Measurements from ENCODE around the gene B4GALT3.

B4GALT3 gene

GRCh38 chr1:161216945-161217712, 39.8 kb upstream of the B4GALT3 start:
- peaks cover 29% of the 10 kb centered on the region for H3K4me1 Mint-ChIP-seq
- no peaks in the 10 kb centered on the region for H3K9me3 Mint-ChIP-seq
- peak overlapping the region; percentile 34 for H3K4me3 Mint-ChIP-seq
- H3K27ac Mint-ChIP-seq: peak overlapping the region; percentile 87
- ATAC-seq: peak; percentile 77
- no peak for DNase-seq (ENCODE audit: low spot score in 2 of 2)
- peaks cover 33% of the 10 kb centered on the region for H3K36me3 Mint-ChIP-seq

GRCh38 chr1:161215076-161215475, 37.8 kb upstream of the B4GALT3 start, which contains the start of gene FCER1G:
FCER1G (plus strand) TSS chr1:161215295; CDS start chr1:161215322, 27 bp downstream.
- Mint-ChIP-seq H3K9me3 (no peaks in the 10 kb centered on the region), H3K27ac (peak within 1 kb of the TSS; percentile 65), H3K4me3 (no peak within 1 kb of the TSS), H3K36me3 (peaks cover 54% of the 10 kb centered on the region), H3K4me1 (peaks cover 30% of the 10 kb centered on the region)
- ATAC-seq (no peak), DNase-seq (ENCODE audit: low spot score in 2 of 2) (no peak)

GRCh38 chr1:161214369-161214768, 37.1 kb upstream of the B4GALT3 start:
- Mint-ChIP-seq H3K9me3 (no peaks in the 10 kb centered on the region), H3K4me1 (peaks cover 37% of the 10 kb centered on the region), H3K36me3 (peaks cover 61% of the 10 kb centered on the region), H3K4me3 (no peak overlapping the region), H3K27ac (peak overlapping the region; percentile 65)
- no peak for DNase-seq (ENCODE audit: low spot score in 2 of 2)
- ATAC-seq: no peak

GRCh38 chr1:161209790-161210409, 32.6 kb upstream of the B4GALT3 start:
- Mint-ChIP-seq H3K27ac (peak overlapping the region; percentile 6), H3K36me3 (peaks cover 100% of the 10 kb centered on the region), H3K4me3 (no peak overlapping the region), H3K4me1 (peaks cover 28% of the 10 kb centered on the region), H3K9me3 (no peaks in the 10 kb centered on the region)
- DNase-seq (ENCODE audit: low spot score in 2 of 2) (peak; percentile 48 to 80), ATAC-seq (peak; percentile 86)

- no peaks in the 10 kb centered on the region for H3K9me3 Mint-ChIP-seq
- DNase-seq (ENCODE audit: low spot score in 2 of 2): no peak
- ATAC-seq: no peak
- peaks cover 89% of the 10 kb centered on the region for H3K36me3 Mint-ChIP-seq
- H3K4me1 Mint-ChIP-seq: peaks cover 43% of the 10 kb centered on the region
- H3K27ac Mint-ChIP-seq: no peak overlapping the region
- H3K4me3 Mint-ChIP-seq: no peak overlapping the region
These were observed 29.9 kb upstream of the B4GALT3 start for GRCh38 chr1:161207173-161207572.

- Mint-ChIP-seq H3K36me3 (peaks cover 87% of the 10 kb centered on the region), H3K9me3 (no peaks in the 10 kb centered on the region), H3K4me1 (peaks cover 47% of the 10 kb centered on the region), H3K4me3 (no peak overlapping the region), H3K27ac (no peak overlapping the region)
- ATAC-seq (no peak), DNase-seq (ENCODE audit: low spot score in 2 of 2) (no peak)
These were observed 29.3 kb upstream of the B4GALT3 start for GRCh38 chr1:161206411-161207140.

GRCh38 chr1:161201836-161202712, 24.8 kb upstream of the B4GALT3 start, which contains the start of gene NDUFS2:
NDUFS2 (plus strand) TSS chr1:161202367; CDS start chr1:161202386, 19 bp downstream.
- ATAC-seq: peak; percentile 99
- peak; percentile 77 to 92 for DNase-seq (ENCODE audit: low spot score in 2 of 2)
- H3K4me3 Mint-ChIP-seq: peak within 1 kb of the TSS; percentile 85
- peaks cover 66% of the 10 kb centered on the region for H3K4me1 Mint-ChIP-seq
- peak within 1 kb of the TSS; percentile 95 for H3K27ac Mint-ChIP-seq
- H3K9me3 Mint-ChIP-seq: no peaks in the 10 kb centered on the region
- peaks cover 42% of the 10 kb centered on the region for H3K36me3 Mint-ChIP-seq

- Mint-ChIP-seq H3K9me3 (no peaks in the 10 kb centered on the region), H3K4me1 (peaks cover 62% of the 10 kb centered on the region), H3K4me3 (peak overlapping the region; percentile 85), H3K27ac (peak overlapping the region; percentile 95), H3K36me3 (peaks cover 33% of the 10 kb centered on the region)
- ATAC-seq: no peak
- peak in 1 of 2 donors; percentile 54 for DNase-seq (ENCODE audit: low spot score in 2 of 2)
These were observed 23.9 kb upstream of the B4GALT3 start for GRCh38 chr1:161200992-161201835.

GRCh38 chr1:161200421-161200991, 23.2 kb upstream of the B4GALT3 start:
- Mint-ChIP-seq H3K9me3 (no peaks in the 10 kb centered on the region), H3K4me3 (peak overlapping the region; percentile 85), H3K4me1 (peaks cover 62% of the 10 kb centered on the region), H3K36me3 (peaks cover 26% of the 10 kb centered on the region), H3K27ac (peak overlapping the region; percentile 95)
- ATAC-seq (no peak), DNase-seq (ENCODE audit: low spot score in 2 of 2) (peak in 1 of 2 donors; percentile 66)

- DNase-seq (ENCODE audit: low spot score in 2 of 2) (no peak), ATAC-seq (no peak)
- Mint-ChIP-seq H3K36me3 (peaks cover 17% of the 10 kb centered on the region), H3K27ac (peak overlapping the region; percentile 95), H3K9me3 (no peaks in the 10 kb centered on the region), H3K4me1 (peaks cover 65% of the 10 kb centered on the region), H3K4me3 (peak overlapping the region; percentile 85)
These were observed 22.3 kb upstream of the B4GALT3 start for GRCh38 chr1:161199506-161200139.

GRCh38 chr1:161198897-161199431, 21.7 kb upstream of the B4GALT3 start, which contains the start of gene ADAMTS4:
ADAMTS4 (minus strand) TSS chr1:161199054; CDS start chr1:161198627, 427 bp downstream.
- Mint-ChIP-seq H3K4me1 (peaks cover 59% of the 10 kb centered on the region), H3K9me3 (no peaks in the 10 kb centered on the region), H3K4me3 (peak within 1 kb of the TSS; percentile 85), H3K36me3 (peaks cover 11% of the 10 kb centered on the region), H3K27ac (peak within 1 kb of the TSS; percentile 95)
- ATAC-seq (no peak), DNase-seq (ENCODE audit: low spot score in 2 of 2) (no peak)

- DNase-seq (ENCODE audit: low spot score in 2 of 2): no peak
- peaks cover 55% of the 10 kb centered on the region for H3K4me1 Mint-ChIP-seq
- peaks cover 6% of the 10 kb centered on the region for H3K36me3 Mint-ChIP-seq
- H3K4me3 Mint-ChIP-seq: no peak overlapping the region
- H3K27ac Mint-ChIP-seq: peak overlapping the region; percentile 32
- no peaks in the 10 kb centered on the region for H3K9me3 Mint-ChIP-seq
- ATAC-seq: no peak
These were observed 21.0 kb upstream of the B4GALT3 start for GRCh38 chr1:161198194-161198896.
